A549 (cell line): ENCODE results near the gene OR5AR1. TPM values are rescaled to one million over a fixed set of nuclear protein-coding genes. Genes with fewer than 3 reads are reported as not detected.

Experiments used
- ATAC-seq, 2 experiments: fragments of 200-7000 bp in 1 of 2; fragments of >200 bp in 1 of 2; cut with Nextera tagmentation in 1 of 2; cut with Tn5 transposase in 1 of 2; 3 replicates each; pipeline versions ENCODE4 v1.8.0 to v1.9.1; 2018 to 2020; ENCODE audit warnings: mild to moderate bottlenecking in 1 of 2, moderate library complexity in 1 of 2
- CTCF ChIA-PET: fragments of 300-600 bp; sonication (Branson Sonifier 250); formaldehyde crosslinking; extraction: SDS; loops from one replicate; lab custom pipeline; 2021; ENCODE audit warnings: antibody characterized with exemption, inconsistent platforms; lab: Yijun Ruan, JAX
- POLR2A ChIA-PET: fragments of 350-600 bp; formaldehyde crosslinking; extraction: SDS; loops from one replicate; lab custom pipeline; 2021; ENCODE audit warnings: antibody characterized with exemption, inconsistent platforms; lab: Yijun Ruan, JAX
- DNase-seq, 2 experiments: peaks; one replicate each; pipeline versions ENCODE4 v3.0.0 to v3.0.0-alpha.2; 2011 to 2016; ENCODE audit warnings: low read depth in 1 of 2, low spot score in 1 of 2
- FAIRE-seq: peaks from 2 replicates; lab custom pipeline; 2011; peaks lifted over from hg19 to GRCh38; lab: Jason Lieb, UNC
- H3K27ac ChIP-seq, 2 experiments: fragments of >200 bp; sonication (Bioruptor Twin); formaldehyde crosslinking; 3 replicates each; pipeline ENCODE4 v1.5.1; 2016 to 2017
- H3K4me1 ChIP-seq: fragments of >200 bp; sonication (Bioruptor Twin); formaldehyde crosslinking; 3 replicates; pipeline ENCODE4 v1.6.1; 2016
- H3K4me2 ChIP-seq: fragments of >200 bp; sonication (Bioruptor Twin); formaldehyde crosslinking; 3 replicates; pipeline ENCODE4 v1.6.1; 2016
- H3K4me3 ChIP-seq: fragments of >200 bp; sonication (Bioruptor Twin); formaldehyde crosslinking; 3 replicates; pipeline ENCODE4 v1.5.1; 2016
- H3K9me3 ChIP-seq: fragments of >200 bp; sonication (Bioruptor Twin); formaldehyde crosslinking; 3 replicates; pipeline ENCODE4 v1.6.1; 2016
- ATOH8 ChIP-seq: fragments of 250-450 bp; sonication (Bioruptor Pico); IDR thresholded peaks from 2 replicates; pipeline ENCODE4 v1.5.0; 2020; ENCODE audit warnings: low read depth, mild to moderate bottlenecking, moderate library complexity
- CHD4 ChIP-seq: fragments of 200-600 bp; sonication (generic); IDR thresholded peaks from 2 replicates; pipeline ENCODE4 v1.6.1; 2016; ENCODE audit warnings: antibody characterized with exemption, mild to moderate bottlenecking, borderline replicate concordance
- CTCF ChIP-seq: fragments of >200 bp; sonication (Bioruptor Twin); formaldehyde crosslinking; IDR thresholded peaks from 3 replicates; pipeline ENCODE4 v1.5.1; 2016
- E2F6 ChIP-seq: IDR thresholded peaks from 2 replicates; pipeline ENCODE4 v1.6.1; 2012; ENCODE audit warnings: low read depth, borderline replicate concordance
- EHMT2 ChIP-seq: fragments of 200-600 bp; sonication (generic); IDR thresholded peaks from 2 replicates; pipeline ENCODE4 v1.6.1; 2016; ENCODE audit warnings: antibody characterized with exemption, low read depth, mild to moderate bottlenecking, moderate library complexity
- EP300 ChIP-seq, 2 experiments: fragments of >200 bp; sonication (Bioruptor Twin); formaldehyde crosslinking; IDR thresholded peaks; 2 replicates in 1 of 2; 3 replicates in 1 of 2; pipeline ENCODE4 v1.6.1; 2016 to 2017
- ESRRA ChIP-seq: fragments of 150-350 bp; IDR thresholded peaks from 2 replicates; pipeline ENCODE4 v1.6.1; 2014; ENCODE audit warnings: mild to moderate bottlenecking, low read length, borderline replicate concordance
- FOSL2 ChIP-seq, 2 experiments: fragments of 450-650 bp in 1 of 2; fragments of >200 bp in 1 of 2; sonication (Bioruptor Twin) in 1 of 2; formaldehyde crosslinking; IDR thresholded peaks; 2 replicates each; pipeline versions ENCODE4 v1.5.0 to v1.6.1; 2016 to 2020; ENCODE audit warnings: mild to moderate bottlenecking in 1 of 2, moderate library complexity in 1 of 2
- HEYL ChIP-seq: fragments of 250-450 bp; sonication (Bioruptor Pico); IDR thresholded peaks from 2 replicates; pipeline ENCODE4 v1.8.0; 2021; ENCODE audit warnings: mild to moderate bottlenecking, moderate library complexity
- HOXB5 ChIP-seq: fragments of 250-450 bp; sonication (Bioruptor Pico); IDR thresholded peaks from 2 replicates; pipeline ENCODE4 v1.5.0; 2020; ENCODE audit warnings: mild to moderate bottlenecking, moderate library complexity
- MAX ChIP-seq: IDR thresholded peaks from 2 replicates; pipeline ENCODE4 v1.6.1; 2012
- PBX3 ChIP-seq: IDR thresholded peaks from 2 replicates; pipeline ENCODE4 v1.6.1; 2012
- POLR2AphosphoS2 ChIP-seq: conservative IDR thresholded peaks from 2 replicates; pipeline ENCODE4 v1.6.1; 2012; ENCODE audit warnings: low read length, improper control_type of control experiment, inconsistent platforms
- RAD21 ChIP-seq, 2 experiments: fragments of >200 bp in 1 of 2; sonication (Bioruptor Twin) in 1 of 2; formaldehyde crosslinking in 1 of 2; IDR thresholded peaks in 1 of 2; conservative IDR thresholded peaks in 1 of 2; 2 replicates in 1 of 2; 3 replicates in 1 of 2; pipeline ENCODE4 v1.6.1; 2012 to 2018; ENCODE audit warnings: inconsistent platforms in 1 of 2
- RCOR1 ChIP-seq: fragments of 150-350 bp; IDR thresholded peaks from 2 replicates; pipeline ENCODE4 v1.6.1; 2014; ENCODE audit warnings: antibody characterized with exemption, low read length, low read depth
- RNF2 ChIP-seq: fragments of 200-600 bp; sonication (generic); IDR thresholded peaks from 2 replicates; pipeline ENCODE4 v1.6.1; 2016; ENCODE audit warnings: low read depth, mild to moderate bottlenecking, antibody characterized with exemption, moderate library complexity, borderline replicate concordance
- SMC3 ChIP-seq: fragments of >200 bp; sonication (Bioruptor Twin); formaldehyde crosslinking; IDR thresholded peaks from 3 replicates; pipeline ENCODE4 v1.6.1; 2018; ENCODE audit warnings: inconsistent platforms
- TFCP2L1 ChIP-seq: fragments of 250-450 bp; sonication (Bioruptor Pico); IDR thresholded peaks from 2 replicates; pipeline ENCODE4 v1.5.0; 2021; ENCODE audit warnings: mild to moderate bottlenecking
- USF2 ChIP-seq: fragments of 450-650 bp; IDR thresholded peaks from 2 replicates; pipeline ENCODE4 v1.6.1; 2014; ENCODE audit warnings: antibody characterized with exemption
- ZFP36 ChIP-seq: fragments of 450-650 bp; IDR thresholded peaks from 2 replicates; pipeline ENCODE4 v1.6.1; 2014; ENCODE audit warnings: borderline replicate concordance; ENCODE audit not compliant: partially characterized antibody
- ZNF302 ChIP-seq: fragments of 250-450 bp; sonication (Bioruptor Pico); IDR thresholded peaks from 2 replicates; pipeline ENCODE4 v1.9.0; 2021; ENCODE audit warnings: inconsistent platforms, mild to moderate bottlenecking, moderate library complexity
- WGBS: methylation state at CpG from one replicate; pipeline ENCODE4 v1.1.6; 2017; ENCODE audit errors: missing lambda C conversion rate; 5-methylcytosine and 5-hydroxymethylcytosine counted together
- polyA minus RNA-seq: library from RNA; depleted of rRNA, polyadenylated mRNA; stranded (reverse); fragments of >200 nt; gene quantifications from 2 replicates; pipeline ENCODE4 v1.2.3, GENCODE V29; 2011; rRNA and poly(A)+ RNA removed
- polyA plus RNA-seq, 4 experiments: library from polyadenylated mRNA; depleted of rRNA in 3 of 4; stranded (reverse); fragments of >200 nt; fragmentation: RNase III in 1 of 4; extraction: RNeasy Plus Mini Kit Qiagen cat#74134 plus additional on column Dnase treatment in 1 of 4; gene quantifications; 2 replicates in 3 of 4; 3 replicates in 1 of 4; pipeline ENCODE4 v1.2.3, GENCODE V29; 2011 to 2017

Gene OR5AR1
- polyA plus RNA-seq (2011; rRNA removed) (not detected in 2 replicates), polyA plus RNA-seq (2017; fragmentation: RNase III; extraction: RNeasy Plus Mini Kit Qiagen cat#74134 plus additional on column Dnase treatment) (not detected in 3 replicates), polyA minus RNA-seq (not detected in 2 replicates)
- not detected in 2 replicates for polyA plus RNA-seq (2012; cell fraction: cytosol; rRNA removed)
- not detected in 2 replicates for polyA plus RNA-seq (2012; cell fraction: nucleus; rRNA removed)

GRCh38 chr11:56663386-56663785 is at the start of gene OR5AR1:
TSS of gene OR5AR1 (plus strand) at chr11:56663686. CDS start at chr11:56663686, 0 bp downstream.
- ATAC-seq (no peak), DNase-seq (no peak), FAIRE-seq (no peak)
- no peak within 1 kb of the TSS for H3K27ac ChIP-seq
- H3K9me3 ChIP-seq = no peaks in the 10 kb centered on the region
- POLR2A ChIA-PET = no interaction called here
- no peaks in the 10 kb centered on the region for H3K4me1 ChIP-seq
- CTCF ChIA-PET = no interaction called here
- H3K4me2 ChIP-seq = no peak within 1 kb of the TSS
- no peak for TF ChIP-seq RNF2
- TF ChIP-seq RCOR1 = no peak
- no peak for TF ChIP-seq EP300 (IDR thresholded peaks at IDR 0.05)
- no peak for TF ChIP-seq PBX3
- no peak for TF ChIP-seq ESRRA
- no peak for TF ChIP-seq CHD4
- no peak for TF ChIP-seq TFCP2L1
- no peak for TF ChIP-seq SMC3
- TF ChIP-seq EHMT2 = no peak
- no peak for TF ChIP-seq POLR2AphosphoS2
- TF ChIP-seq HEYL = no peak
- no peak for TF ChIP-seq MAX
- WGBS = 1% methylated on average over 2 of the region's 2 CpGs
- H3K4me3 ChIP-seq = no peak within 1 kb of the TSS

GRCh38 chr11:56624661-56625110 is 38.8 kb upstream of the OR5AR1 start:
- H3K4me3 ChIP-seq = no peak overlapping the region
- H3K4me1 ChIP-seq = peaks cover 3% of the 10 kb centered on the region; the same call in 1 of the 3 replicates
- 5% methylated on average over 3 of the region's 3 CpGs for WGBS
- H3K4me2 ChIP-seq = peak overlapping the region; percentile 34; the same call in 1 of the 3 replicates
- no peak for TF ChIP-seq E2F6
- TF ChIP-seq ZNF302 (CRISPR knock-in tag) = no peak
- no peak for TF ChIP-seq TFCP2L1
- TF ChIP-seq ZFP36 = no peak
- peak; percentile 70 for TF ChIP-seq CTCF
- TF ChIP-seq RAD21 (conservative IDR thresholded peaks at IDR 0.05 in 1 of 2, IDR thresholded peaks at IDR 0.05 in 1 of 2) = peak; percentile 69 to 72
- TF ChIP-seq SMC3 = peak; percentile 81
- TF ChIP-seq ATOH8 (CRISPR knock-in tag) = no peak
- no peak for TF ChIP-seq HOXB5 (CRISPR knock-in tag)
- TF ChIP-seq EHMT2 = no peak
- no peak for TF ChIP-seq USF2
- 0 out of 2 replicates have a peak, but pooled peaks have one; percentile 29 for TF ChIP-seq FOSL2 (IDR thresholded peaks at IDR 0.05)
- TF ChIP-seq FOSL2 (CRISPR knock-in tag; IDR thresholded peaks at IDR 0.05) = peak; percentile 82
- FAIRE-seq (peak; percentile 77), ATAC-seq (peak; percentile 95 to 98), DNase-seq (peak; percentile 62 to 77)
- no peak overlapping the region for H3K27ac ChIP-seq
- CTCF ChIA-PET = interaction anchor here (0.9 to 6.2 kb wide), 10 partner anchors 10 to 626 kb away, joined by 3 to 54 read pairs (median 6); no protein-coding TSS in a partner anchor
- no peaks in the 10 kb centered on the region for H3K9me3 ChIP-seq
- POLR2A ChIA-PET = no interaction called here
